ENCODE results near the gene PPP4R3A.
"Not testable (repeated sequence)": the region's sequence is repeated elsewhere in the genome, so short reads cannot be mapped to it uniquely, and the experiment has no call there.

Gene PPP4R3A

GRCh38 chr14:91409240-91409639 lies 100.9 kb downstream of the PPP4R3A start:
- DNase-seq (ENCODE audit: low read depth in 2 of 2): not testable (repeated sequence)

Data from stimulated activated CD8-positive, alpha-beta memory T cell treated with anti-CD3 and anti-CD28 coated beads, Interleukin-7, amount 100 ng/mL, for 1 hour (primary cell).